H9 (cell line): ENCODE measurements around the gene PMF1. TPM values are rescaled to one million over a fixed set of nuclear protein-coding genes. Genes with fewer than 3 reads are reported as not detected.

Experiments
- DNase-seq: peaks from one replicate; pipeline ENCODE4 v3.0.0-alpha.2; 2017
- H2AFZ ChIP-seq: one replicate; pipeline ENCODE4 v1.6.1; 2013; ENCODE audit warnings: mild to moderate bottlenecking, low read length, control low read depth, moderate library complexity
- H2AK5ac ChIP-seq: 2 replicates; pipeline ENCODE4 v1.6.1; 2013; ENCODE audit warnings: low read length, control low read depth, mixed read lengths; ENCODE audit not compliant: insufficient read length
- H2BK120ac ChIP-seq: one replicate; pipeline ENCODE4 v1.6.1; 2013; ENCODE audit warnings: low read depth, mild to moderate bottlenecking, low read length, control low read depth, inconsistent platforms; ENCODE audit not compliant: poor library complexity, severe bottlenecking
- H2BK12ac ChIP-seq: 2 replicates; pipeline ENCODE4 v1.6.1; 2013; ENCODE audit warnings: low read length, control low read depth, mixed read lengths, low read depth; ENCODE audit not compliant: insufficient read length
- H2BK15ac ChIP-seq: 2 replicates; pipeline ENCODE4 v1.6.1; 2013; ENCODE audit warnings: low read depth, low read length, control low read depth
- H2BK20ac ChIP-seq: one replicate; pipeline ENCODE4 v1.6.1; 2013; ENCODE audit warnings: low read depth, mild to moderate bottlenecking, low read length, control low read depth, inconsistent platforms; ENCODE audit not compliant: poor library complexity, severe bottlenecking
- H2BK5ac ChIP-seq: 2 replicates; pipeline ENCODE4 v1.6.1; 2013; ENCODE audit warnings: low read length, control low read depth, mixed read lengths; ENCODE audit not compliant: insufficient read length
- H3K14ac ChIP-seq: 2 replicates; pipeline ENCODE4 v1.6.1; 2013; ENCODE audit warnings: low read length, control low read depth; ENCODE audit not compliant: insufficient read depth
- H3K18ac ChIP-seq: 2 replicates; pipeline ENCODE4 v1.6.1; 2013; ENCODE audit warnings: low read depth, mild to moderate bottlenecking, mixed read lengths, low read length, control low read depth; ENCODE audit not compliant: insufficient read length
- H3K23ac ChIP-seq: 2 replicates; pipeline ENCODE4 v1.6.1; 2013; ENCODE audit warnings: low read length, control low read depth, mixed read lengths, low read depth; ENCODE audit not compliant: insufficient read length
- H3K23me2 ChIP-seq: 2 replicates; pipeline ENCODE4 v1.6.1; 2013; ENCODE audit warnings: low read depth, mild to moderate bottlenecking, mixed read lengths, low read length, control low read depth; ENCODE audit not compliant: insufficient read length, poor library complexity, severe bottlenecking
- H3K27ac ChIP-seq: 2 replicates; pipeline ENCODE4 v1.5.1; 2013; ENCODE audit warnings: low read length, control low read depth, mixed read lengths, low read depth; ENCODE audit not compliant: insufficient read length
- H3K27me3 ChIP-seq: 2 replicates; pipeline ENCODE4 v1.6.1; 2013; ENCODE audit warnings: low read length, control low read depth, inconsistent platforms; ENCODE audit not compliant: insufficient read depth
- H3K4ac ChIP-seq: 2 replicates; pipeline ENCODE4 v1.6.1; 2013; ENCODE audit warnings: low read depth, mild to moderate bottlenecking, control low read depth, inconsistent platforms, low read length, moderate library complexity
- H3K4me1 ChIP-seq: 2 replicates; pipeline ENCODE4 v1.6.1; 2013; ENCODE audit warnings: low read length, control low read depth, inconsistent platforms; ENCODE audit not compliant: insufficient read depth
- H3K4me2 ChIP-seq: 2 replicates; pipeline ENCODE4 v1.6.1; 2013; ENCODE audit warnings: low read length, control low read depth, mixed read lengths; ENCODE audit not compliant: insufficient read length, insufficient read depth
- H3K56ac ChIP-seq: 2 replicates; pipeline ENCODE4 v1.6.1; 2013; ENCODE audit warnings: low read depth, mild to moderate bottlenecking, mixed read lengths, low read length, control low read depth; ENCODE audit not compliant: insufficient read length
- H3K79me1 ChIP-seq: 2 replicates; pipeline ENCODE4 v1.6.1; 2013; ENCODE audit warnings: low read depth, mild to moderate bottlenecking, moderate library complexity, low read length, control low read depth, inconsistent platforms; ENCODE audit not compliant: insufficient read depth, poor library complexity, severe bottlenecking
- H3K79me2 ChIP-seq: 2 replicates; pipeline ENCODE4 v1.6.1; 2013; ENCODE audit warnings: low read length, control low read depth, inconsistent platforms; ENCODE audit not compliant: insufficient read depth
- H3K9ac ChIP-seq: 2 replicates; pipeline ENCODE4 v1.6.1; 2013; ENCODE audit warnings: low read length, control low read depth, mixed read lengths; ENCODE audit not compliant: insufficient read length; ENCODE audit errors: extremely low read depth
- H3K9me3 ChIP-seq: one replicate; pipeline ENCODE4 v1.6.1; 2013; ENCODE audit warnings: low read depth, low read length, inconsistent platforms; ENCODE audit not compliant: control insufficient read depth
- H3T11ph ChIP-seq: one replicate; pipeline ENCODE4 v1.6.1; 2013; ENCODE audit warnings: mild to moderate bottlenecking, low read length, control low read depth, inconsistent platforms
- H4K20me1 ChIP-seq: one replicate; pipeline ENCODE4 v1.6.1; 2013; ENCODE audit not compliant: control insufficient read depth, insufficient read length, insufficient read depth
- H4K5ac ChIP-seq: 2 replicates; pipeline ENCODE4 v1.6.1; 2013; ENCODE audit warnings: low read depth, mild to moderate bottlenecking, mixed read lengths, low read length, control low read depth; ENCODE audit not compliant: insufficient read length
- H4K8ac ChIP-seq: replicated peaks from 2 replicates; pipeline ENCODE4 v1.6.1; 2013; ENCODE audit warnings: low read length, control low read depth, mixed read lengths, low read depth; ENCODE audit not compliant: insufficient read length
- H4K91ac ChIP-seq: 2 replicates; pipeline ENCODE4 v1.6.1; 2013; ENCODE audit warnings: low read depth, mild to moderate bottlenecking, moderate library complexity, mixed read lengths, low read length, control low read depth; ENCODE audit not compliant: insufficient read length
- H3K27ac Mint-ChIP-seq, 3 experiments: 2 replicates in 2 of 3; 3 replicates in 1 of 3; pipeline ENCODE4 v1.8.0; 2020 to 2021; ENCODE audit warnings: mixed read lengths in 3 of 3, mild to moderate bottlenecking in 1 of 3, moderate library complexity in 1 of 3
- H3K27me3 Mint-ChIP-seq: 2 replicates; pipeline ENCODE4 v1.8.0; 2021; ENCODE audit warnings: low read depth, mild to moderate bottlenecking, moderate library complexity, mixed read lengths
- H3K36me3 Mint-ChIP-seq, 3 experiments: 2 replicates in 2 of 3; 3 replicates in 1 of 3; pipeline ENCODE4 v1.8.0; 2020 to 2021; ENCODE audit warnings: low read depth in 3 of 3, mixed read lengths in 3 of 3; ENCODE audit not compliant: insufficient read depth in 1 of 3
- H3K4me1 Mint-ChIP-seq, 2 experiments: 2 replicates each; pipeline ENCODE4 v1.8.0; 2020; ENCODE audit warnings: mixed read lengths in 2 of 2
- H3K4me3 Mint-ChIP-seq, 2 experiments: 2 replicates in 1 of 2; 3 replicates in 1 of 2; pipeline ENCODE4 v1.8.0; 2020 to 2021; ENCODE audit warnings: mild to moderate bottlenecking in 2 of 2, mixed read lengths in 2 of 2, moderate library complexity in 1 of 2
- H3K9me3 Mint-ChIP-seq, 2 experiments: 2 replicates in 1 of 2; 3 replicates in 1 of 2; pipeline ENCODE4 v1.8.0; 2020; ENCODE audit warnings: mild to moderate bottlenecking in 2 of 2, mixed read lengths in 2 of 2, moderate library complexity in 1 of 2
- WGBS: extraction: QIAGEN DNeasy Blood & Tissue Kit; methylation state at CpG from one replicate; pipeline ENCODE4 v1.1.7; 2013; ENCODE audit warnings: missing lambda C conversion rate, low lambda C conversion rate, mixed read lengths; ENCODE audit not compliant: insufficient read length; ENCODE audit errors: extremely low coverage; 5-methylcytosine and 5-hydroxymethylcytosine counted together
- total RNA-seq: library from RNA; stranded (reverse); gene quantifications from 2 replicates; pipeline ENCODE4 v1.2.1, GENCODE V29; 2021
- TF ChIP-seq, protein P1 (sequence below): fragments of 200-600 bp; sonication (generic); conservative IDR thresholded peaks from 3 replicates; pipeline ENCODE4 v1.8.0; 2021; ENCODE audit warnings: antibody characterized with exemption, mild to moderate bottlenecking

The PMF1 gene
- total RNA-seq, 1 experiment from 2014 or later = 136 TPM

GRCh38 chr1:156220226-156220625 lies 7.4 kb downstream of the PMF1 start:
- no peak overlapping the region for H3K4me3 Mint-ChIP-seq
- no peak overlapping the region for H3T11ph ChIP-seq
- H3K18ac ChIP-seq = no peak overlapping the region
- H4K20me1 ChIP-seq = peaks cover 2% of the 10 kb centered on the region
- no peak overlapping the region for H3K56ac ChIP-seq
- no peak overlapping the region for H2AK5ac ChIP-seq
- no peaks in the 10 kb centered on the region for H3K9me3 ChIP-seq
- H3K4ac ChIP-seq = no peak overlapping the region
- no peaks in the 10 kb centered on the region for H3K79me1 ChIP-seq
- no peak overlapping the region for H3K4me2 ChIP-seq
- no peak overlapping the region for H4K91ac ChIP-seq
- DNase-seq = no peak
- TF ChIP-seq, protein P1, sequence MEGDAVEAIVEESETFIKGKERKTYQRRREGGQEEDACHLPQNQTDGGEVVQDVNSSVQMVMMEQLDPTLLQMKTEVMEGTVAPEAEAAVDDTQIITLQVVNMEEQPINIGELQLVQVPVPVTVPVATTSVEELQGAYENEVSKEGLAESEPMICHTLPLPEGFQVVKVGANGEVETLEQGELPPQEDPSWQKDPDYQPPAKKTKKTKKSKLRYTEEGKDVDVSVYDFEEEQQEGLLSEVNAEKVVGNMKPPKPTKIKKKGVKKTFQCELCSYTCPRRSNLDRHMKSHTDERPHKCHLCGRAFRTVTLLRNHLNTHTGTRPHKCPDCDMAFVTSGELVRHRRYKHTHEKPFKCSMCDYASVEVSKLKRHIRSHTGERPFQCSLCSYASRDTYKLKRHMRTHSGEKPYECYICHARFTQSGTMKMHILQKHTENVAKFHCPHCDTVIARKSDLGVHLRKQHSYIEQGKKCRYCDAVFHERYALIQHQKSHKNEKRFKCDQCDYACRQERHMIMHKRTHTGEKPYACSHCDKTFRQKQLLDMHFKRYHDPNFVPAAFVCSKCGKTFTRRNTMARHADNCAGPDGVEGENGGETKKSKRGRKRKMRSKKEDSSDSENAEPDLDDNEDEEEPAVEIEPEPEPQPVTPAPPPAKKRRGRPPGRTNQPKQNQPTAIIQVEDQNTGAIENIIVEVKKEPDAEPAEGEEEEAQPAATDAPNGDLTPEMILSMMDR = no peak
- H3K79me2 ChIP-seq = no peaks in the 10 kb centered on the region
- no peak overlapping the region for H2BK5ac ChIP-seq
- no peaks in the 10 kb centered on the region for H3K27me3 ChIP-seq
- H3K9me3 Mint-ChIP-seq = no peaks in the 10 kb centered on the region; a peak in 1 of 5 replicates
- no peaks in the 10 kb centered on the region for H3K4me1 ChIP-seq
- H3K23me2 ChIP-seq = no peaks in the 10 kb centered on the region
- no peak overlapping the region for H4K8ac ChIP-seq
- H3K4me1 Mint-ChIP-seq = peaks cover 1 to 3% of the 10 kb centered on the region in 2 experiments
- H3K27ac Mint-ChIP-seq = no peak overlapping the region
- WGBS = no CpG with 5 or more reads among the region's 9 CpGs
- no peak overlapping the region for H2BK15ac ChIP-seq
- no peak overlapping the region for H2BK12ac ChIP-seq
- no peak overlapping the region for H2AFZ ChIP-seq
- no peak overlapping the region for H3K23ac ChIP-seq
- H3K9ac ChIP-seq = no peak overlapping the region
- H3K36me3 Mint-ChIP-seq = peaks cover 27 to 66% (median 60%) of the 10 kb centered on the region in 3 experiments
- H2BK20ac ChIP-seq = no peak overlapping the region
- no peak overlapping the region for H3K27ac ChIP-seq
- H4K5ac ChIP-seq = no peak overlapping the region
- no peak overlapping the region for H3K14ac ChIP-seq
- no peaks in the 10 kb centered on the region for H3K27me3 Mint-ChIP-seq
- no peak overlapping the region for H2BK120ac ChIP-seq
